GM12875 (cell line): ENCODE measurements around the gene DUSP22.

Source experiments
- H3K4me3 ChIP-seq: one replicate; pipeline ENCODE4 v1.5.1; 2011; ENCODE audit warnings: low read depth, low read length, control low read depth
- TF ChIP-seq, protein P1 (sequence below): IDR thresholded peaks from 2 replicates; pipeline ENCODE4 v1.5.1; 2011; ENCODE audit warnings: low read depth, mild to moderate bottlenecking, control low read depth, inconsistent platforms, low read length, moderate library complexity, borderline replicate concordance; ENCODE audit not compliant: insufficient read depth

Gene DUSP22

DNA sequence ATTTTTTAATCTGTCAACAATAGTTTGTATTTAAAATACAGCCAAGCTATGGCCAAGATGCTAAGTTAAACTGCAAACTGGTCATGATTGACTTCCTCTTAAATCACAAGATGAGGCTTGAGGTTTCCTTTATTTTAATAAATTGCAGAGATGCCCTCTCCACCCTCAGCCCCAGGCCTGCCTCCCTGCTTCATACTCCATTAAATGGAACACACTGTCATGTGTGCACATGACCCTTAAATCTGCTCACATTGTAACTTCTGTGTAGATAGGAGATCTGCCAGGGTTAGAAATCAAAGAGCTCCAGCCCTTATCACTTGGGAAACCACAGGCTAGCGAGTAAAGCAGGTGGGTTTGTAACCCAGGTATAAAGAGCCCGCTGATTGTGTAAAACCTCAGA is 20.8 kb downstream of the DUSP22 start:
- TF ChIP-seq, protein P1, sequence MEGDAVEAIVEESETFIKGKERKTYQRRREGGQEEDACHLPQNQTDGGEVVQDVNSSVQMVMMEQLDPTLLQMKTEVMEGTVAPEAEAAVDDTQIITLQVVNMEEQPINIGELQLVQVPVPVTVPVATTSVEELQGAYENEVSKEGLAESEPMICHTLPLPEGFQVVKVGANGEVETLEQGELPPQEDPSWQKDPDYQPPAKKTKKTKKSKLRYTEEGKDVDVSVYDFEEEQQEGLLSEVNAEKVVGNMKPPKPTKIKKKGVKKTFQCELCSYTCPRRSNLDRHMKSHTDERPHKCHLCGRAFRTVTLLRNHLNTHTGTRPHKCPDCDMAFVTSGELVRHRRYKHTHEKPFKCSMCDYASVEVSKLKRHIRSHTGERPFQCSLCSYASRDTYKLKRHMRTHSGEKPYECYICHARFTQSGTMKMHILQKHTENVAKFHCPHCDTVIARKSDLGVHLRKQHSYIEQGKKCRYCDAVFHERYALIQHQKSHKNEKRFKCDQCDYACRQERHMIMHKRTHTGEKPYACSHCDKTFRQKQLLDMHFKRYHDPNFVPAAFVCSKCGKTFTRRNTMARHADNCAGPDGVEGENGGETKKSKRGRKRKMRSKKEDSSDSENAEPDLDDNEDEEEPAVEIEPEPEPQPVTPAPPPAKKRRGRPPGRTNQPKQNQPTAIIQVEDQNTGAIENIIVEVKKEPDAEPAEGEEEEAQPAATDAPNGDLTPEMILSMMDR: no peak
- no peak overlapping the region for H3K4me3 ChIP-seq

DNA sequence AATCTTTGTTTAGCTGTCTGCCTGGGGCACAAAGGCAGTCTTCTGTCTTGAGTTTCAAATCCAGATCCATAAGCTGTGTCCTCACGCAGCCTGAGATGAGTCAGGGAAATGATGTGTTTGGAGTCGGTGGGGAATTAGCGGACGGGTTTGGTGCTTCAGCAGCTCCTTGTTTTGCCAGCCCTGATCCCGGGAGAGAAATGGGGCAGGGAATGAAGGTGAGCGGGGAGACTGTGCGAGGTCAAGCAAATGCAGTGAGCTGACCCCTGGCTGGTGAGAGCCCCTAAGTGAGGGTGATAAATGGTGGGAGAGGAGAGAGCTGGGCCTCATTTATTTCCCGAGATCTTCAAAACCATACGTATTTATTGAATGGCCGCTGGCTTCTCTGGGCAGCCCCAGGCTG is 21.6 kb downstream of the DUSP22 start:
- no peak overlapping the region for H3K4me3 ChIP-seq
- TF ChIP-seq, protein P1: no peak

DNA sequence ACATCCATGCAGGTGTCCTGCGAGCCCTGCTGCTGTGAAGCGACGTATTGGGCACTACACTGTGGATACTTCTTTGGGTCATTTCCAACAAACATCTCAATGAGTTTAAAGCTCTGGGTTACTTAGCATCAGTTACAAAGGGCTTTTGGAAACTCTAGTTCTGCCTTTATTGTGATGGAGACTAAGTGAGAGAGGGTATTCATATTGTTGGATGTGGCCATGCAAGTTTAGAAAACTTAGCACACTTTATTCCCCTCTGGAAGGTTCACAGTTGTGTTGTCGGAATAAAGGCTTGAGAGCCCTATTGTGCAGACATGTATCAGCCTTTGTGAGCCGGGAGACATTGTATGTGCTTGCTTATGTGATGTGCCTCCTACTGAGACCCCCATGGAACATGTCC is 22.1 kb downstream of the DUSP22 start:
- TF ChIP-seq, protein P1: no peak
- H3K4me3 ChIP-seq: no peak overlapping the region

DNA sequence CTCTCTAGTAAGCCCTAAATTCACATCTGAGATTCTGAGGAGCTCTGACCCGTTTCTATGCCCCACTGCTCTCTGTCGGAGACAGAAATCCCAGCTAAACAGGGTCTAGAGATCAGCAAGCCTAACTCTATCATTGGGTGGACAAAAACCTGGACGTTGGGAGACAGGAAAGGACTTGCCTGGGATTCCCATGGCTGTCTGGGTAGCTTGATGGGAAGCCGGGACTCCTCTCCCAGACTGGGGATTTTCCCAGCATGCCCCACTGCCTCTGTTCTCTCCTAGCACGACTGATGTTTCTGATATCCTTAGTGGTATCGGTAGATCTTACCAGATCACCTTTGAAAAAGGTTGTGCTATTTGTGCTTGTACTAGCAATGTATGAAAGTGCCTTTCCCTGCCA is 22.9 kb downstream of the DUSP22 start:
- TF ChIP-seq, protein P1: no peak
- H3K4me3 ChIP-seq: no peak overlapping the region

DNA sequence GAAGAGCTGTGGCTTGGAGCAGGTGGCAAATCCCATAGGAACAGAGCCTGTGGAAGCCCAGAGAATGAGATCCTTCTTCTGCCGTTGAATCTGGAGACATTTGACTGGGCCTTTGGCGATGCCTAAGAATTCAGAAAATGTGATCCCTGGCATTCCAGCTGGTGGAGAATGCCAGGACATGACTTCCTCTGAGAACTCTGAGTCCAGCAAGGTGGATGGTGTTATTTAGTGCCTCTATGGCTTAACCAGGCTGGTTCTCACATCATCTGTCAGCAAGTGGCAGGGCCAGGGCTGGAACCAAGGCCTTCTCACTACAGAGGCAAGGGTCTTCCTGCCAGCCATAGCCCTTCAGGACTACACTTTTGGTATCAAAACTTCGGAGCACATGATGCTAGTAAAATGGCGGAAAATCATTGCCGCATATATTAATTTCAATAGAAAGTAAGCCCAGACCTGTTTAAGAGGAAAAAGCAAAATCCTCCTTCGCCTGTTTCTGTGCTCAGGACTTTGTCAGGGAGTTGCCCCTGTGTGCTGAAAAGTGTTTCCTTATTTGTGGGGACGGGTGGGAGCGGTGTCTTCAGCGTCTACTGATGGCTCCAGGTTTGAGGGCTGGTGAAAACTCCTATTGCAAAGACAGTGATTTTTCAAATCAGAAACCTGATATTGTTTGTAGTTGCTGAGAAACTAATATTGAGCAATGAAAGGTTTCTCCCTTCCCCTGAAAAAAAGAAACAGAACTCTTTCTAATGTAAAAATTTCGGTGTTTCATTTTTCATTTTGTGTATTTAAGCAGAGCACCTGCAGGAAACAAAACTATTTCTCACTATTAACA is 23.9 kb downstream of the DUSP22 start:
- H3K4me3 ChIP-seq: no peak overlapping the region
- TF ChIP-seq, protein P1: no peak

DNA sequence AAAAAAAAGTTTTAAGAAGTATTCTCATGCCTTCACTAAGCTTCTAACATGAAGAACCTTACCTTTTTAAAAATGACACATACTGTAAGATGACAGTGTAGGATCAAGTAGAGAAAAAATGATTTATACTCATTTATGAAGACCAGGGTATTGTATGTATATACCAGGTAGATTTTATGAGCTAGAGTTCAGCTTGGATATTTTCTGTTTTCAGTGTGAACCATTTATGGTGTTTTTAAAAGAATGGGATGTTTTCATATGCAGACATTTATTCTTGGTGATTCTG is 24.4 kb downstream of the DUSP22 start:
- H3K4me3 ChIP-seq: no peak overlapping the region
- TF ChIP-seq, protein P1: no peak

DNA sequence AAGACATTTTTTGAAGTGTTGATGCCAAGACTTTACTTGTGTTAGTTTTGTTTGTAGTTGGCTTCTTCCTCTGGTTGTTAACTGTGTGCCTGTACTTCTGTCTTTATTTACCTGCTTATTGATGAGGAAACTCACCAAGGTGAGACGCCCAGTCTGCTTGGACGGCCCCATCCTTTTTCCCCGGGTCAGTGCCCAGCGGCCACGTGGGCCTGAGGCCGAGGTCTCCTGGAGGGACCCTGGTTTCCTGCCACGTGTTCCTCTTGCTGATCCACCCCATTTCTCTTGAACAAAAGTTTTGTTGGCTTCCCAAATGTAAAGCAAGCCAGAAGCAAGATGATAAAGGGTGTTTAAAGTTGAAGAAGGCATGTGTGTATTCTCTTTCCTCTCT is 24.8 kb downstream of the DUSP22 start:
- TF ChIP-seq, protein P1: no peak
- H3K4me3 ChIP-seq: no peak overlapping the region
